OCI-LY7 (cell line): ENCODE results near the gene HRH1. TPM values are rescaled to one million over a fixed set of nuclear protein-coding genes. Genes with fewer than 3 reads are reported as not detected.
"Not testable (repeated sequence)": the region's sequence is repeated elsewhere in the genome, so short reads cannot be mapped to it uniquely, and the experiment has no call there.

Source experiments
- BruUV-seq: library from RNA; stranded (reverse); fragments of 400-500 nt; replicated peaks from 2 replicates; lab custom pipeline; 2021; lab: Mats Ljungman, UMichigan
- CTCF ChIA-PET: fragments of 300-600 bp; sonication (Branson Sonifier 250); formaldehyde crosslinking; loops from one replicate; lab custom pipeline; 2022; ENCODE audit warnings: antibody characterized with exemption; ENCODE audit not compliant: unreplicated experiment; lab: Charles Lee
- POLR2A ChIA-PET: fragments of 300-600 bp; sonication (Branson Sonifier 250); formaldehyde crosslinking; loops from one replicate; lab custom pipeline; 2022; ENCODE audit warnings: antibody characterized with exemption; lab: Charles Lee
- DNase-seq: peaks from one replicate; pipeline ENCODE4 v3.0.0-alpha.2; 2015; ENCODE audit warnings: low spot score
- H2AFZ ChIP-seq: fragments of 200-600 bp; sonication (generic), shearing (Covaris generic); 2 replicates; pipeline ENCODE4 v1.6.1; 2014; ENCODE audit warnings: mild to moderate bottlenecking, antibody characterized with exemption, low read length, moderate library complexity
- H3K27ac ChIP-seq: fragments of 200-600 bp; sonication (generic); 2 replicates; pipeline ENCODE4 v1.5.1; 2014; ENCODE audit warnings: mixed run types, low read depth, mild to moderate bottlenecking, moderate library complexity, low read length, inconsistent platforms; ENCODE audit not compliant: poor library complexity, severe bottlenecking
- H3K36me3 ChIP-seq: fragments of 200-600 bp; sonication (generic); 2 replicates; pipeline ENCODE4 v1.6.1; 2014; ENCODE audit warnings: mild to moderate bottlenecking, antibody characterized with exemption, low read length, moderate library complexity, mixed read lengths; ENCODE audit not compliant: insufficient read depth
- H3K4me1 ChIP-seq: fragments of 200-600 bp; sonication (generic); 2 replicates; pipeline ENCODE4 v1.5.1; 2014; ENCODE audit warnings: mild to moderate bottlenecking, low read length; ENCODE audit not compliant: insufficient read depth, poor library complexity, severe bottlenecking
- H3K4me2 ChIP-seq: fragments of 200-600 bp; sonication (generic); 2 replicates; pipeline ENCODE4 v1.6.1; 2014; ENCODE audit warnings: mild to moderate bottlenecking, low read length
- H3K4me3 ChIP-seq: fragments of 200-600 bp; sonication (generic); 2 replicates; pipeline ENCODE4 v1.5.1; 2014; ENCODE audit warnings: mild to moderate bottlenecking, low read depth, low read length; ENCODE audit not compliant: poor library complexity, severe bottlenecking
- H3K79me2 ChIP-seq: fragments of 200-600 bp; sonication (generic); 2 replicates; pipeline ENCODE4 v1.6.1; 2016; ENCODE audit warnings: low read depth, mild to moderate bottlenecking, low read length, moderate library complexity, mixed read lengths; ENCODE audit not compliant: insufficient read depth
- H3K9me2 ChIP-seq: fragments of 200-600 bp; sonication (generic); 2 replicates; pipeline ENCODE4 v1.6.1; 2016; ENCODE audit warnings: mild to moderate bottlenecking, low read length, mixed read lengths; ENCODE audit not compliant: insufficient read depth
- H3K9me3 ChIP-seq: fragments of 200-600 bp; sonication (generic); 2 replicates; pipeline ENCODE4 v1.6.1; 2014; ENCODE audit warnings: mild to moderate bottlenecking, mixed run types, low read length, mixed read lengths
- H4K20me1 ChIP-seq: fragments of 200-600 bp; sonication (generic); 2 replicates; pipeline ENCODE4 v1.6.1; 2014; ENCODE audit warnings: mild to moderate bottlenecking, antibody characterized with exemption, low read length, moderate library complexity, mixed read lengths; ENCODE audit not compliant: insufficient read depth
- CTCF ChIP-seq: fragments of 200-600 bp; sonication (generic); conservative IDR thresholded peaks from 2 replicates; pipeline ENCODE4 v1.5.1; 2014; ENCODE audit warnings: mild to moderate bottlenecking, antibody characterized with exemption, low read length, moderate library complexity, mixed read lengths
- EZH2phosphoT487 ChIP-seq: fragments of 200-600 bp; sonication (generic); IDR thresholded peaks from 2 replicates; pipeline ENCODE4 v1.6.1; 2018; ENCODE audit warnings: low read depth, borderline replicate concordance, mild to moderate bottlenecking, mixed run types, antibody characterized with exemption, low read length, moderate library complexity, mixed read lengths
- intact Hi-C: fragments of 100-400 bp; cut with micrococcal nuclease; formaldehyde crosslinking; loops from one replicate; pipeline ENCODE4 v1.10.0; 2022; ENCODE audit not compliant: unreplicated experiment
- total RNA-seq, 2 experiments: library from RNA; depleted of rRNA in 1 of 2; stranded (reverse); fragments of >200 nt in 1 of 2; shearing (Covaris generic) in 1 of 2; gene quantifications; 2 replicates each; pipeline ENCODE4 v1.2.3, GENCODE V29; 2014 to 2022

HRH1 gene
- total RNA-seq, 2 experiments from 2014 or later: not detected

- H3K9me3 ChIP-seq, H3K4me2 ChIP-seq, H3K27ac ChIP-seq, H4K20me1 ChIP-seq, BruUV-seq, POLR2A ChIA-PET, H3K36me3 ChIP-seq, intact Hi-C loops, H3K4me1 ChIP-seq, H3K79me2 ChIP-seq, H3K9me2 ChIP-seq, H2AFZ ChIP-seq, H3K4me3 ChIP-seq, CTCF ChIA-PET: not testable (repeated sequence)
- 0 out of 2 replicates have a peak, but pooled peaks have one; percentile 31 for TF ChIP-seq CTCF
- DNase-seq: peak; percentile 8
These were observed 51.6 kb downstream of the HRH1 start for GRCh38 chr3:11205881-11206280.

- TF ChIP-seq CTCF (no peak), EZH2phosphoT487 (no peak)
- no peaks in the 10 kb centered on the region for H3K79me2 ChIP-seq
- ChIA-PET POLR2A (no interaction called here), CTCF (no interaction called here)
- no peaks in the 10 kb centered on the region for H3K4me1 ChIP-seq
- no peak overlapping the region for H2AFZ ChIP-seq
- H3K9me3 ChIP-seq: no peaks in the 10 kb centered on the region
- no TSS peak for BruUV-seq
- no peaks in the 10 kb centered on the region for H4K20me1 ChIP-seq
- H3K27ac ChIP-seq: no peak overlapping the region
- DNase-seq: no peak
- no peak overlapping the region for H3K4me2 ChIP-seq
- no peak overlapping the region for H3K4me3 ChIP-seq
- H3K36me3 ChIP-seq: no peaks in the 10 kb centered on the region
- intact Hi-C loops: no loop called here
- H3K9me2 ChIP-seq: no peaks in the 10 kb centered on the region
These were observed 52.0 kb downstream of the HRH1 start for GRCh38 chr3:11206316-11206715.

GRCh38 chr3:11206953-11207352, 52.7 kb downstream of the HRH1 start:
- Histone ChIP-seq H3K9me3 (no peaks in the 10 kb centered on the region), H4K20me1 (no peaks in the 10 kb centered on the region), H3K9me2 (no peaks in the 10 kb centered on the region), H3K4me1 (no peaks in the 10 kb centered on the region), H3K79me2 (no peaks in the 10 kb centered on the region), H3K27ac (no peak overlapping the region), H3K4me3 (no peak overlapping the region), H2AFZ (no peak overlapping the region), H3K4me2 (no peak overlapping the region), H3K36me3 (no peaks in the 10 kb centered on the region)
- no peak for TF ChIP-seq CTCF
- TF ChIP-seq EZH2phosphoT487: no peak
- intact Hi-C loops: no loop called here
- POLR2A ChIA-PET: no interaction called here
- DNase-seq: no peak
- CTCF ChIA-PET: no interaction called here
- no TSS peak for BruUV-seq
